T47D (cell line): ENCODE results near the gene ZNF516.

ENCODE experiments used
- DNase-seq, 2 experiments: peaks; one replicate each; pipeline versions ENCODE4 v3.0.0 to v3.0.0-alpha.2; 2011 to 2012; ENCODE audit warnings: low read depth in 1 of 2, low spot score in 1 of 2
- JUND ChIP-seq: IDR thresholded peaks from 2 replicates; pipeline ENCODE4 v1.6.1; 2012; ENCODE audit warnings: low read depth
- in situ Hi-C: cut with HindIII; loops from 2 replicates; pipeline ENCODE4 v1.10.0; 2016; ENCODE audit warnings: low sequenced_read_pairs, low pct_unique_long_range_greater_than_20kb

The ZNF516 gene

DNA sequence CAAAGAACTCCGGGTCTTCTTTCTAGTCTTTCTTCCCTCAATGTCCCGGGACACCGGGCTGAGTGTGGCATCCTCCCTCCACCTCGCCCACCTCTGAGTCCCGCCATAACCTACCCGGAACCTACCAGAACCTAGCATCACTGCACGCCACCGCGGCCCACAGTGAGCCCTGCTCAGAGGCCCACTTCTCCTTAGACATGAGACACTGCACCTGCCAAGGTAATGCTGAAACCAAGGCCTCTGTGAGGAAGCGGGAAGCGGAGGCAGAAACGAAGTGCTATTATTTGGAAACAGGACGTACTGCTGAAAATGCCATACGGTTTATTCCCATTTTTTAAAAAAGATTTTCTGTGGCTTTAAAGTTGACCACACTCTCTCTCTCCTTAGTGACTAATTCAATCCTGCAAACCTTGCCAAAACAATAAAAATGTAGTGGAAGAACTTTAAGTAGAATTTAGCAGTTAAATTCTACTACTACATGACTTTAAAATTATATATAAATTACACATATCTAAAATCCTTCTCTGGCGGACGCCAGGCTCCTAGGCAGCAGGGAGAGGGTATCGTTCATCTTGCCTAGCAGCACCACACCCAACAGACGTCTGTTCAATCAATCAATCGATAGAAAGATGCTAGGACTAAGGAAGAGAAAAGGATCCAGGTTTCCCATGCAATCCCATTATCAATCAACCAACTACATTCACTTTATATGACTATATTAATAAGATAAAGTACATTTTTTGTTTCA lies 82.0 kb downstream of the ZNF516 start:
- no peak for TF ChIP-seq JUND
- no peak for DNase-seq
- in situ Hi-C loops: no loop called here

DNA sequence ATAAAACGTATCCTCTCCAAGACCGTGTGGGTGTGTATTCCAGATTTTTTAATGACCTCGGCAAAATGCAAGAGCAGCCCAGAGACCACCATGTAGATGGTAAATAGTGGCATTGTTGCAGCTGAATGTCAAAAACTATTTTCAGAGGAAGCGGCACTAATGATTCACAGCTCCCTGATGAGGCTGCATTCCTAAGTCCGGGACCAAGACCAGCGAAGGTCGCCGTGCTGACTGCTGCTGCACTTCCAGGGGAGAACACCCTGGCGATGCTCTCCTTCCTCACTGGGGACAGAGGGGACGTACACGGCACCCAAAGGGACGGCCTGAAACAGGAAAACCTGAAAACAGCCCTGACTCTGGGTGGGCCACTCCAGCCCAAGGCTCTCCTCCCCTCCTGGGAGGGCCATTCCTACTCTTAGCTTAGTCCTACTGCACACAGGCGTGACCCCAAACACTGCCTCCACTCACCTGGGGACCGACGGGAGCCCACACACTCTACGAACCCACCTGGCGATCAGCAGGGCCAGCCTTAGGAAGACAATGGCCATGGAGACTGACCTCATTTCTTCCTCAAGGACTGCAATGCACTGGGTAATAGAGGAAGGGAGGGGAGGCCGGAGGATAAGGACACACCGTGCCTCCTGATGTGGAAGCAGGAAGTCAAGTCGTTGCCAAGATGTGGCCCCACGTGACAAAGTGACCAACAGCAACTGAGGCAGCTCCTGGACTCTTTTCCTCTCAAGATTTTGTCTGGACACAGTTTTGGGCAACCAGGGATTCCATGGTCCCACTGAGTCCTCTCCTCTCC lies 82.8 kb downstream of the ZNF516 start:
- no peak for TF ChIP-seq JUND
- in situ Hi-C loops: no loop called here
- no peak for DNase-seq

DNA sequence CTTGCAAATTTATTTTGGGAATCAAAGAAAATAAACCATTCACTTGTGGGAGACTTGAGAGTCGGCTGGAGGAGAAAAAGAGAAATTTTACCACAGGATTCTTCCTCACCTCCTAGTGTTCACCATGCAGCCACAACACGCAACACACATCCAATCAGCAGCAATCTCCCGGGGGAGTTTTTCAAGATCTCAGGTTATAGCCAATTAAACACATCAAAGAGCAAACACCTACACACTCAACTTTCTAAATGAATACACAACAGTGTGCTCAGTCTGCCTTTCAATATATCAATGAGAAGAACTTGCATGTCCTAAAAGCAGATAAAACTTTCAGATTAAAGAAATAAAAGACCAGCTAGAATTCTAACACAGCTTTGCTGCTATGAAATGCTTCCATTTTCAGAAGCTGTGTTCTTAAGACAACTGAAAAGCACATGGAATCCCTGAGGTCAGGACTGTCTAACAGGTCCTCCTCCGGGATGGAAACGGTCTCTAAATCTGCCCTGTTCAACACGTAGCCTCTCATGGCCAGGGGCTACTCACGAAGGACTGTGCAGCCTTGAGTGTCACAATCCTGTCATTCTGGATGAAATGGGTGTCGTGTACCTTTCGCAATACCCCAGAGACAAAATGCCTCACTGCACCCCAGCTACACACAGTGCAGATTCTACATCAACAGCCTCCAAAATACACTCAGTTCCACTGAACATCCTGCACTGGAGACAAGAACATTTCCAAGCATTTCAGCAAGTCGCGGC lies 84.2 kb downstream of the ZNF516 start:
- in situ Hi-C loops: no loop called here
- DNase-seq: peak in 1 of 2 experiments; percentile 13
- TF ChIP-seq JUND: no peak

DNA sequence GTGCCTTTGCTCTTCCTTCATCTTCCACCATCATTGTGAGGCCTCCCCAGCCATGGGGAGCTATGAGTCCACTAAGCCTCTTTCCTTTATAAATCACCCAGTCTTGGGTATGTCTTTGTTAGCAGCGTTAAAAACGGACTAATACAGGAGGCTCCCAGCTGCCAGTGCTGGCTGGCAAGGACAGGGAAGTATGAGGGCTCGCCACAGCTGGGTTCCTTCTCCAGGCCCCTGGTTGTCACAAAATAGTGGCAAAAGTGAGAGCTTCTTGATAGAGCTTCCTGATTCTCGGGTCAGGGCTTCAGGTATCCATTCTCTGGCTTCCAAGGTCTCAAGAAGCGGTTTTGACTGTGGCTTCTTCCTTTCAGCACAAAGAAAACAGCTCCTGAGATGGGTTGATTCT lies 85.0 kb downstream of the ZNF516 start:
- DNase-seq: no peak
- in situ Hi-C loops: no loop called here
- TF ChIP-seq JUND: no peak

DNA sequence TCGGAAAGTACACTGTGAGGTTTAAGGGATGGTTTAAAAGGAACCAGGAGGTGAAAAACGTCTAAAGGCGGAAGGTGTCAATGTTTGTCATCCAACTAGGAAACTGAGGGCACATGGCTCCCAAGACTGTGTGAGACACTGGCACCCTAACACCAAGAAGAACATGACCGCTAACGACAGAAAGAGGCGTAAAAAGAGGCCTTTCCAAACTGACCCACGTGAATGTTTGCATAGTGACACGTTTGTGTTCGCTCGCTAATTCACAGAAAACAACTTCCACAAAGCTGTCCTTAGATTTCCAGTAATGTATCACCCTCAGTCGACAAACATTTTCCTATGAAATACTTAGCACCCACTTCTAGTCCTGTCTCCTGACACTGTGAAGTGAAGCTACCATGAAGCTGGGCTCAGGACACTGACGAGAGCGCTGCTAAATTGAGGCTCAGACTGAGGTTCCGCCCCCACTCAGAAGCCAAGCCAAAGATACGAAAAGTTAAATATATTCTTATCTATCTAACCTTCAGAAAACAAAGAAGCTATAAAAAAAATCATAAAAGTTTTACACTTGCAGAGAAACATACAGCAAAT lies 86.5 kb downstream of the ZNF516 start:
- no peak for DNase-seq
- TF ChIP-seq JUND: no peak
- in situ Hi-C loops: no loop called here

DNA sequence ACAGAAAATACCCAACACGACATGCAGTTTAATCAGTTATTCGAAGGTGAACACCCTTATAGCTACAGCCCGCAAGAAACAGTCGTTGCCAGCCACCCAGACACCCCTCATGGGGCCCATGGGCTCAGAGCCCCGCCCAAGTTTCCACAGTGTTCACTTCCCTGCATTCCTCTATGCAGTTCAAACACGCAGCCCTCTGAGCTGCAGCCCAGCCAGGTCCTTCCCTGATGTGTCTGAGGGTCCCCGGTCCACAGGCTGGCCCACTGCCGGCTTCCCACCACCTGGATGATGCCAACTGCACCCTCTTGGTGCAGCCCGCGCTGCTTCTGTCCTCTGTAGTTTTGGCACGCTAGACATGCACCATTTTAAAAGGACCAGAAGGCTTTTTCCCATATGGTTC lies 87.4 kb downstream of the ZNF516 start:
- no peak for DNase-seq
- TF ChIP-seq JUND: no peak
- in situ Hi-C loops: no loop called here

DNA sequence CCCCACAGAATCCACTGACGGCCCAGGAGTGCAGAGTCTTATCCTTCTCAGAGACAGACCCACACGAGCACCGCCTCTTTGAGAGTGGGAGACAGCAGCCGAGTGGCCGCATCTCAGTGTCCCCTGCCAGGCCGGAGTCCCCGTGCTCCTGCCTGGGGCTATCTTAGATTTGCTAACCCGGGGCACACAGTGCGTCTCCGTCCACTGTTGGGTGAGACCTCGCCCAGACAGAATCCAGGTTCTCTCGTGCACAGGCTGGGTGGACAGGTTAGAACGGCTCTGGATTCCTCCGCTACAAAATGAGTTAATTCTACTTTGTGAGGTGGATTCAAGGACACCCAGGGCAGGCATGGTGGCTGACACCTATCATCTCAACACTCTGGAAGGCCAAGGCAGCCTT lies 88.3 kb downstream of the ZNF516 start:
- no peak for TF ChIP-seq JUND
- no peak for DNase-seq
- in situ Hi-C loops: no loop called here

DNA sequence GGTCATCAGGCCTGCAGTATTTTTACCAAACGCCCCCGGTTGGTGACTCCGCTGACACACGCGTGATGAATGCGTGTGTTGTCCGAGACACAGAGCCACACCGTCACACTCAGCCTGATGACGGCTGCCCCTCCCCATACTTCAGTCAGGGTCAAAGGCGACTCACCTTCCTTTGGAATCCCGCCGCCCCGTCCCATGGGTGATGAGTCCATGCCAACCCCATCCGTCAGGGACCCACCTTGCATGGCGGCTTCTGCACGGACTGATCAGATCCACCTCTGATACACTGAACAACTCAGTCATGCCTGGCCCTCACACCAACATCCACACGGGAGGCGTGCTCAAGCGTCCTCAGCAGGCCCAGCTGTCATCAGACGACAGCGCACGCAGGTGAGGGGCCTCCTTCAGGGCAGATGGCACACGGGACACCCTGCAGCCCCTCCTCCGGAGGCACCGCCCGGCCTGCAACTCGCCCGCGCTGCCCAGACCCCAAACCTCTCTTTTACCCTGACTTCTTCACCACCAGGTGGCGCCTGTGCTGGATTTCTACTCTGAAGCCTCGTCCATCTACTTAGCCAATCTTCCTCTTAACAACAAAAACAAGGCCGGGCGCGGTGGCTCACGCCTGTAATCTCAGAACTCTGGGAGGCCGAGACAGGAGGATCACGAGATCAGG lies 89.2 kb downstream of the ZNF516 start:
- TF ChIP-seq JUND: no peak
- peak in 1 of 2 experiments; percentile 45 for DNase-seq
- in situ Hi-C loops: no loop called here

DNA sequence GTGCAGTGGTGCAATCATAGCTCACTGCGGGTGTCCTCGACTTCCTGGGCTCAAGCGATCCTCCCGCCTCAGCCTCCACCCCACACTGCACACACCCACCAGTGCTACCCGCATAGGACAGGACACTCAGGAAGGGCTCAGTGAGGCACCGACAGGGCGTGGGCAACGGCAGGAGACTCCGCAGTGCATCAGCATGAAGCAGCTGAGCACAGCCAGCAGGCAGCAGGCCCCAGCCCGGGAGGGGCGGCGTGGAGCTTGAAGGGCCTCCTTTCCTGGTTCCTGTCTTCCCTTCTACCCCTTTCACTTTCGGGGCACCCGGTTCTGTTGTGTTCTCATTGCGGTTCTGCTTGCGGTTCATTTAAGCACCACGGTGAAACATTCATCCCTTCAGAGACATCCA lies 89.8 kb downstream of the ZNF516 start:
- TF ChIP-seq JUND: no peak
- in situ Hi-C loops: no loop called here
- no peak for DNase-seq

DNA sequence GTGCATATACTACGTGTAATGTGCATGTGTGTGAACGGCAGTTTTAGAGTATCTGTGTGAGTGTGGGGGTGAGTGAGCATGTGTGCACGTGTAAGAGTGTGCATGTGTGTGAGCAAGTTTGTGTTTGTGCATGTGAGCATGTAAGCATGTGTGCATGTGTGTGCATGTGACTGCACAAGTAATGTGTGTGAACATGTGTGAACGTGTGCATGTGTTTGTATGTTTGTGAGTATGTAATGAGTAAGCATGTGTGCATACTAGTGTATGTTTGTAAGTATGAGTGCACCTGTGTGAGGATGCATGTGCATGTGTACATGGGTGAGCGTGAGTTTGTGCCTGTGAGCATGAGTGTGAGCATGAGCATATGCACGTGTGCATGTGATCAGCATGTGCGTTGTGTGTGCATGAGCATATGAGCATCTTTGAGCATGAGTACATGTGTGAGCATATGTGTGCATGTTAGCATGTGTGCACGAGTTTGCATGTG lies 90.7 kb downstream of the ZNF516 start:
- no peak for TF ChIP-seq JUND
- DNase-seq: no peak
- in situ Hi-C loops: no loop called here

DNA sequence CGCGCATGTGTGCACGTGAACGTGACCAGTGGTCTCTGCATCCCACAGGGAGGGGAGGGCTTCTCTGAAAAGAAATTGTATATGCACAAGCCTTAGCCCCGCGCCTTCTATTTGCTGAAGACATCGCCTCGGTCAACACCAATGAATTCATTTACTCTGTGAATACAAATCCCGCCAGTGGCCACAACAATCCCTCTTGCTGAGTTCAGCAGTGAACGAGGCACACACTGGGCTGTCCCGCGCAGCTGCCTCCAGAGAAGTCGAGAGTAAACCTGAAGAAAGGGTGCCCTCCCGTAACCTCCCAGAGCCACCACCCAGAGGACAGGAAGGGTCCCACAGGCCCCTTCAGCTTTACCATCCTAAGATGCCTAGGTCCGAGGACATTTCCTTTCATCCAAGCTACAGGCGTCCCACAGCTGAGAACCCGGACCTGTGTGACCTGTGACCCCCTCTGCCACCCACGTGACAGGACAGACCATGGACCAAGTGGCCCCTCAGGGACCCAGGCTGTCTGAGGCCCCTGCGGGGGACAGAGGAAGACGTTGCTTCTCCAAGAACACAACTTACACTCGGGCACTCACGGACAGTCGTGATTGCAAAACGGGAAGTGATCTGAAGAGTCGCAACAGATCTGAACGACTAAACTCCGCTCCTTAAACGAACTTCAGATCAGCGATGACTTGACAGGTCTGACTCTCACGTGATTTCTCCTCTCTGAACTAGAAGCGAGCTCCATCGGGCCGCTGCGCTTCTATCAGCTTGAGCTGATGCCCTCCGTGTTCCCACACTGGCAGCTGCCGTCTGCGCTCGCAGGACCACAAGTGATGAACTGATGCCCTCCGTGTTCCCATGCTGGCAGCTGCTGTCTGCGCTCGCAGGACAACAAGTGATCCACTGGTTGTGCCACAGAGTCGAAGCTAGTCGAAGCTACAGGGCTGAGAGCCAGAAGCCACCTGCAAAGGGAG lies 92.7 kb downstream of the ZNF516 start:
- DNase-seq: no peak
- TF ChIP-seq JUND: no peak
- in situ Hi-C loops: no loop called here
